ENCODE data around the gene OR52A1. TPM values are rescaled to one million over a fixed set of nuclear protein-coding genes. Genes with fewer than 3 reads are reported as not detected.
A peak's percentile ranks its signal among the peaks of the same experiment; 100 is the strongest.

The OR52A1 gene
- total RNA-seq, 1 donor from 2014 or later, result not detected

DNA sequence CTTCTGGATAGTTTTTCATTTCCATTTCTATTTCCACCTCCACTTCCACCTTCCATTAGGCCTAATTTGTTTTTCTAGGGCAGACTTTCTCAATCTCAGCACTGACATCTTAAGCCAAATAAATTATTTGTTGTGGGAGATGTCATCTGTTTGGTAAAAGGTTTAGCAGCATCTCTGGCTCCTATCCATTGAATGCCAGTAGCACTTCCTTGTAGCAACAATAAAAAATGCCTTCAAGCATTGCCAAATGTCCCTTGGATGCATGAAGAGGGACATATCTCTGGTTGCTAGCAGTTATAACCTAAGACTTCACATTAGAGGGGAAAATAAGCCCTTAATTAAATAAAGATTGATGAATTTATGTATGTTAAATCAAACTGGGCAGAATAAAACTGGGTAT lies 18.3 kb downstream of the OR52A1 start:
- no peak for DNase-seq (ENCODE audit: low read depth)

DNA sequence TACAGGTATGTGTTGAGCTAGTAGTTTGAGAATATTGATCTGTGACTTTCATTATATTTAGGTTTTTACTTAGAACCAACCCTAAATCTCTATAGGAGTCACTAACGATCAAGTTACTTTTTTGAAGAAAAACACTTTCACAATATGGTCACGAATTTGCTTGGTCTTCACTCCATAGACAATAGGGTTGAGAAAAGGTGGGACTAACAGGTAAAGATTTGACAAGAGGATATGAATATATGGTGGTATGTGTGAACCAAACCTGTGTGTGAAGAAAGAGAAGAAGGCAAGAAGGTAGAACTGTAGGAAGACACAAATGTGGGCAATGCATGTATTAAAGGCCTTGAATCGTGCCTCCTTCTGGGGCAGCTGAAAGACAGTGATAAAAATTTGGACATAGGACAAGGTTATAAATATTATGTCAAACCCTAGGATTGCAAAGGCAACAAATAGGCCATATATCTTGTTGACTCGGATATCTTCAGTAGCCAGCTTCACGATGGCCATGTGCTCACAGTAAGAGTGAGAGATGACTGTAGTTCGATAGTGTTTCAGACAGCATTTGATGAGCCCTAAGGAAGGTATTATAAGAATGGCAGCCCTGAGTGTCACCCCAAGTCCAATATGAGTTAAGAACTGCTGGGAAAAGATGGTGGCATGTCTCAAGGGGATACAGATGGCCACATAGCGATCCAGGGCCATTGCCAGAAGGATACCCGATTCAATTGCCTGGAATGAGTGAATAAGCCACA lies 22.8 kb downstream of the OR52A1 start:
- no peak for DNase-seq (ENCODE audit: low read depth)

DNA sequence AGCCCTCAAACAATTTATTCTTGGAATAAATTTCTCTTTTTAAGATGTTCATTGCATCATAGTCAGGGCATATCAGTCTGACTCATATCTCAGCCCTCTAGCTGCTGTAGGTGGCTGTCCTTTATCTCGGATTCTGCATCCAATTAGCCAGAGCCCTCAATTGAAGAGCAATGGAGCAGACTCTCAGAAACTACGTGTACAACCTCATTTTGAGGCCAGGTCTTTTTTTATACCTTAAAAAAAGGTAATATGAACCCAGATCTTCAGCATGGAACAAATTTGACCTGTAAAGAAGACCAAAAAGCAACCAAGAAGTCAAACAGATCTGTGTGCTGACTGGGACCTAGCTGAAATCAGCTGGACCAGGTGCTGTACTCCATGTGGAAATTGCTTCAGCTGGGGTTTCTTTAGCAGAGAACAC lies 25.1 kb downstream of the OR52A1 start:
- DNase-seq (ENCODE audit: low read depth), result no peak

DNA sequence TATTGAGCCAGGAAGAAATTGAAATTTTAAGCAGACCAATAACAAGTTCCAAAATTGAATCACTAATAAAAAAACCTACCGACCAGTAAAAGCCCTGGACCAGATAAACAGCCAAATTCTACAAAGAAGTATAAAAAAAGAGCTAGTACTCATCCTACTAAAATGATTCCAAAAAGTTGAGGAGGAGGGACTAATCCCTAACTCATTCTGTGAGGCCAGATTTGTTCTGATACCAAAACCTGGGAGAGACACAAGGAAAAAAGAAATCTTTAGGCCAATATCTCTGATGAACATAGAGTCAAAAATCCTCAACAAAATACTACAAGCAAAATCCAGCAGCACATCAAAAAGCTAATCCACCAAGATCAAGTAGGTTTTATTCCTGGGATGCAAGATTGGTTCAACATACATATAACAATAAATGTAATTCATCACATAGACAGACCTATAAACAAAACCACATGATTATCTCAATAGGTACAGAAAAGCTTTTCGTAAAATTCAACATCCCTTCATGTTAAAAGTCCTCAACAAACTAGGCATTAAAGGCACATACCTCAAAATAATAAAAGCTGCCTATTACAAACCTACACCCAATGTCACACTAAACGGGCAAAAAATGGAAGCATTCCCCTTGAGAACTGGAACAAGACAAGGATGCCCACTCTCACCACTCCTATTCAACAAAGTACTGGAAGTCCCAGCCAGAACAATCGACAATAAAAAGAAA lies 29.5 kb downstream of the OR52A1 start:
- DNase-seq (ENCODE audit: low read depth), result no peak

DNA sequence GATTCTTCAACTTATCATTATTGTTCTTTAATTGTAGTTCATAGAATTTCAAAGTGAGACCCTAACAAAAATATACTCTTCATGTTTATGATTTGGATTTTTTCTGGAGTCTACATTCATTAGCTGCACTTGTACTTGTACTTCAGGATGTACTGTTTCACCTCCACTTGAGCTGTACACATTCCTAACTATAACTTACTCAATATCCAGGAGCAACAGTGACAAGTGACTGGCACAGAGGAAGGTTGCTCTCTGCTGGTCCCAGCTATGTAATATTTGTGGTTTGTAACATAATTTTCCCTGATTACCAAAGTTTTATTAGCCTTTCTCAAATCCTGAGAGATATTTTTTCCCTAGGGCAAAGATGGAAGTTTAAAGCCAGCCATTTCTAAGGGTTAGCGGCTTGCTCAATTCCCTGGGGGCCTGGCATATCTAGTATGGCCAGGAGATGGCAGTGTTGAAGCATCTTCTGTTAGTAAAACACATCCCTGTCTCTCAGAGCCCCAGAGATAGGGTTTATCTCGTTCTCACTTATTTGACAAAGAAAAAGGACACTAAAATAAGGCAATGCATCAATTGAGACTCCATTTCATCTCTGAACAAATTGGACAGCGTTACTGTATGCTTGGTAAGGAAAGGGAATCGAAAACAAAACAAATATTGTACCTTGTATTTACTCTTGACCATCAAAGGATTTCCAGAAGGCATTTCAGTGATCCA lies 30.6 kb downstream of the OR52A1 start:
- DNase-seq (ENCODE audit: low read depth), result peak; percentile 82

DNA sequence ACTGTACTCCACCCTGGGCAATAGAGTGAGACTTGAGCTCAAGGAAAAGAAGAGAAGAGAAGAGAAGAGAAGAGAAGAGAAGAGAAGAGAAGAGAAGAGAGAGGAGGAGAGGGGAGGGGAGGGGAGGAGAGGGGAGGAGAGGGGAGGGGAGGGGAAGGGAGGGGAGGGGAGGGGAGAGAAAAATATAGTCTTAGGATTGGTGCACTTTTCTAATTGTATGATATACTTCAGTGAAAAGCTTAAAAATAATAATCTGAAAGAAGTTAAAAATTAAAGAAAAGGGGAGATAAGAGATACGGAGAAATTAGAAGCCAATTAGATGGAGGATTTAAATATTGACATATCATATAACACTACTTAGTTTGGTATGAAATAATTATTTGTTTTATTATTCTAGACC lies 35.7 kb downstream of the OR52A1 start:
- DNase-seq (ENCODE audit: low read depth), result no peak

DNA sequence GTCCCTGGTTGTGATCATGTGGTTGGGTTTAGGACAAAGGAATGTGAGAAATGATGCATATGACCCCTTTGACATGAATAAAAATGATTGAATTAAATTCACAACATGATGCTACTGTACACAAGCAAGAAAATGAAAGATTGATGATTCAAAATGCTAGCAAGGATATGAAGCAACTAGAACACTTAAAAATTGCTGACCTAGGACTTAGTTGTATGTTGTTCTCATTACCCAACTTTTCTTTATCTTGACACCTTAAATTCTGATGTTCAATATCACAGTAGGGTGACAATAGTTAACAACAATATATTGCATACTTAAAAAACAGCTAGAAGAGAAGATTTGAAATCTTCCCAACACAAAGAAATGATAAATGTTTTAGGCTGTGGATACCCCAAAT lies 37.0 kb downstream of the OR52A1 start:
- no peak for DNase-seq (ENCODE audit: low read depth)

DNA sequence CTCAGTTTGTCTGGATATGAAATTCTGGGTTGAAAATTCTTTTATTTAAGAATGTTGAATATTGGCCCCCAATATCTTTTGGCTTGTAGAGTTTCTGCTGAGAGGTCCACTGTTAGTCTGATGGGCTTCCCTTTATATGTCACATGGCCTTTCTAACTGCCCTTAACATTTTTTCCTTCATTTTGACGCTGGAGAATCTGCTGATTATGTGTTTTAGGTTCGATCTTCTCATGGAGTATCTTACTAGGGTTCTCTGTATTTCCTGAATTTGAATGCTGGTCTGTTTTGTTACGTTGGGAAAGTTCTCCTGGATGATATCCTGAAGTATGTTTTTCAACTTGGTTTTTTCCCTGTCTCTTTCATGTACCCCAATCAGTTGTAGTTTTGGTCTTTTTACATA lies 39.2 kb downstream of the OR52A1 start:
- DNase-seq (ENCODE audit: low read depth), result no peak

DNA sequence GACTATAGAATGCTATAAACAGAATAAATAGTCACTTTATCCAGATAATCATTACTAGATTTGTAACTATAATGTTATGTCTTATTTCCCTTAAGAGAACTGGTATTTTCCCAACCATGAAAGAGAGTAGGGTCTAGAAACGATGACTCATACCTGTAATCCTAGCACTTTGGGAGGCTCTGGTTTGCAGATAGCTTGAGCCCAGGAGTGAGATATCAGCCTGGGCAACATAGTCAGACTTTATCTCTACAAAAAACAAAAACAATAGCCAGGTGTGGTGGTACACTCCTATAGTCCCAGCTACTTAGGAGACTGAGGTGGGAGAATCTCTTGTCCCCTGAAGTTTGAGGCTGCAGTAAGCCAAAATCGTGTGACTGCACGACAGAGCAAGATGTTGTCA lies 47.3 kb downstream of the OR52A1 start:
- peak; percentile 2 for DNase-seq (ENCODE audit: low read depth)

DNA sequence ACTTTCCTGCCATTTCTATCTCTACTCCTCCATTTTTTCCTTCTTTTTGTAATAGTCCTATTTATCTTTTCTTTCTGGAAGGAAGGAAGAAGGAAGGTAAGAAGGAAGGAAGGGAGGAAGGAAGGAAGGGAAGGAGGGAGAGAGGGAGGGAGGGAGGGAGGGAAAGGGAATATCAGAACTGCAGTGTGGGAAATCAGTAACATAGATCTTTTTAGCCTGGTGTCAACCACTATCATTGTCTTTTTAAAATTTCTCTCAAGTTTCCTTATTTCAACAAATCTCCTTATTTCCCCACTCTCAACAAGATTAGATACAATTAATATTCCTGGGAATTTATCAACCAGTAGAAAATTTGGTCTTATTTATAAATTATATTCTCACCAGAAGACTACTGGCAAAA lies 51.5 kb downstream of the OR52A1 start:
- no peak for DNase-seq (ENCODE audit: low read depth)

DNA sequence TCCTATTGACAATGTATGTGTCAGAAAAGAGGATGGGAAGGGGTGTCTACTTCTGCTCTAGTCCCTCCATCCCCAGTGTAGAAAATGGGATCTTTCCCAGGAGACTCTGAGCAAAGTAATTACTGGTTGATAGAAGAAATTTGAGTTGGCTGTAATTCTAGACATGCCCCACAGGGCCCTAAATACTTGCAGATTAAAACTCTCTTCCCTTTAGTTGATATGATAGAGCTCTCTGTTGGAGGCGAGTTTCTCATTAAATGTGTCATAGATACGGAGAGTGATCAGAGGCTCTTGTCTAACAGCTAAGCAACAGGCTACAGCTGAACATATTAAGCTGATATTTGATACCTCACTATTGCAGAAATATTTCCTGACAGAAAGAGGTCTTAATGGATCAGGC lies 52.3 kb downstream of the OR52A1 start:
- no peak for DNase-seq (ENCODE audit: low read depth)

DNA sequence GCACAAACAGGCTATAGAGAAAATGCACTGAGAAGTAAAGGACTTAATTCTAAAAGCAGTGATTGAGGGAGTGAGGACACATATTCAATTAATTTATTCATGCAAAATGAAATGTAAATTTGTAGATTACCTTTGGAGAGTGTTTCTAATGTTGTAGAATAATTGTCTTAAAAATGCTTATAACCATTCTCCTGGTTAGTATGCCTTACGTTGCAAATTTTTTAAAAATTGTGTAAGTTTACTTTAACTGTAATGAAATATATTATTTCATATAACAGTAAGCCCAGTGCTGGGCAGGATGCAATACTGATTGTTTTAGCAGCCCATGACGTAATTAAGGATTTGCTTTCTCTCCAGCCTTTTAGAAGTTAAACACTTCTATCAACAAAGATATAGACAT lies 58.5 kb downstream of the OR52A1 start:
- DNase-seq (ENCODE audit: low read depth), result no peak

Other genes with a start within 250 kb of the OR52A1 start
- not detected in 2 replicates for gene OR51G2, start 235.4 kb downstream of the OR52A1 start, total RNA-seq
- gene OR51G1, start 230.4 kb downstream of the OR52A1 start, total RNA-seq, result not detected in 2 replicates
- gene OR51A4, start 207.2 kb downstream of the OR52A1 start, total RNA-seq, result not detected in 2 replicates
- gene OR51A2, start 199.0 kb downstream of the OR52A1 start, total RNA-seq, result not detected in 2 replicates
- gene OR51L1, start 159.9 kb downstream of the OR52A1 start, total RNA-seq, result not detected in 2 replicates
- gene OR52J3, start 108.2 kb downstream of the OR52A1 start, total RNA-seq, result not detected in 2 replicates
- not detected in 2 replicates for gene OR52E2, start 95.1 kb downstream of the OR52A1 start, total RNA-seq
- gene OR52E1, start 85.2 kb downstream of the OR52A1 start, total RNA-seq, result not detected in 2 replicates
- not detected in 2 replicates for gene OR52A5, start 16.4 kb downstream of the OR52A1 start, total RNA-seq
- not detected in 2 replicates for gene OR51V1, start 45.9 kb upstream of the OR52A1 start, total RNA-seq
- not detected in 2 replicates for gene HBB, start 72.3 kb upstream of the OR52A1 start, total RNA-seq
- gene HBD, start 79.7 kb upstream of the OR52A1 start, total RNA-seq, result not detected in 2 replicates
- not detected in 2 replicates for gene HBG1, start 95.1 kb upstream of the OR52A1 start, total RNA-seq
- gene HBG2, start 100.0 kb upstream of the OR52A1 start, total RNA-seq, result not detected in 2 replicates
- not detected in 2 replicates for gene HBE1, start 115.2 kb upstream of the OR52A1 start, total RNA-seq
- gene OR51B4, start 147.2 kb upstream of the OR52A1 start, total RNA-seq, result not detected in 2 replicates
- 0.80 TPM in 1 of 2 replicates, not detected in the other for gene OR51B2, start 169.5 kb upstream of the OR52A1 start, total RNA-seq
- 0.21 and 0.29 TPM in 2 replicates for gene OR51B5, start 188.8 kb upstream of the OR52A1 start, total RNA-seq
- gene OR51B6, start 196.8 kb upstream of the OR52A1 start, total RNA-seq, result not detected in 2 replicates
- gene OR51M1, start 229.1 kb upstream of the OR52A1 start, total RNA-seq, result not detected in 2 replicates